ENCODE measurements around the gene DIPK1A. TPM values are rescaled to one million over a fixed set of nuclear protein-coding genes. Genes with fewer than 3 reads are reported as not detected.

Gene DIPK1A
- total RNA-seq, 2 donors from 2014 or later, result 2.2 to 4.2 TPM

GRCh38 chr1:92834617-92835016 is 126.6 kb downstream of the DIPK1A start:
- H3K27me3 Mint-ChIP-seq, result no peaks in the 10 kb centered on the region
- DNase-seq (ENCODE audit: low spot score), result no peak

GRCh38 chr1:92833840-92834239 is 127.4 kb downstream of the DIPK1A start:
- peaks cover 57% of the 10 kb centered on the region for H3K36me3 Mint-ChIP-seq
- peaks cover 55 to 68% of the 10 kb centered on the region in 2 donors for H3K4me1 Mint-ChIP-seq (ENCODE audit: low read depth in 2 of 2)
- H3K9me3 Mint-ChIP-seq, result no peaks in the 10 kb centered on the region
- ATAC-seq (no peak), DNase-seq (ENCODE audit: low spot score) (no peak)
- no peaks in the 10 kb centered on the region for H3K27me3 Mint-ChIP-seq
- peak overlapping the region; percentile 99 to 100 for H3K27ac Mint-ChIP-seq
- H3K4me3 Mint-ChIP-seq, result peak overlapping the region; percentile 96

More at GRCh38 chr1:92834617-92835016, 126.6 kb downstream of the DIPK1A start:
- no peak for ATAC-seq
- Mint-ChIP-seq H3K27ac (peak overlapping the region; percentile 99 to 100), H3K9me3 (no peaks in the 10 kb centered on the region), H3K36me3 (peaks cover 57% of the 10 kb centered on the region), H3K4me3 (peak overlapping the region; percentile 96), H3K4me1 (ENCODE audit: low read depth in 2 of 2) (peaks cover 61 to 74% of the 10 kb centered on the region in 2 donors)

GRCh38 chr1:92832537-92833114 is 128.6 kb downstream of the DIPK1A start:
- peak overlapping the region; percentile 96 for H3K4me3 Mint-ChIP-seq
- no peak for DNase-seq (ENCODE audit: low spot score)
- no peak for ATAC-seq
- H3K36me3 Mint-ChIP-seq, result peaks cover 46% of the 10 kb centered on the region
- no peaks in the 10 kb centered on the region for H3K27me3 Mint-ChIP-seq
- H3K4me1 Mint-ChIP-seq (ENCODE audit: low read depth in 2 of 2), result peaks cover 46 to 56% of the 10 kb centered on the region in 2 donors
- H3K9me3 Mint-ChIP-seq, result no peaks in the 10 kb centered on the region
- peak overlapping the region; percentile 99 to 100 for H3K27ac Mint-ChIP-seq

- ATAC-seq (peak; percentile 96 to 97), DNase-seq (ENCODE audit: low spot score) (peak; percentile 97)
- H3K27ac Mint-ChIP-seq, result peak within 1 kb of the TSS; percentile 99 to 100
- H3K4me3 Mint-ChIP-seq, result peak within 1 kb of the TSS; percentile 96
- no peaks in the 10 kb centered on the region for H3K9me3 Mint-ChIP-seq
- H3K27me3 Mint-ChIP-seq, result no peaks in the 10 kb centered on the region
- H3K36me3 Mint-ChIP-seq, result peaks cover 40% of the 10 kb centered on the region
- peaks cover 39 to 49% of the 10 kb centered on the region in 2 donors for H3K4me1 Mint-ChIP-seq (ENCODE audit: low read depth in 2 of 2)
Measured at GRCh38 chr1:92831762-92832536, 129.3 kb downstream of the DIPK1A start, which contains the start of gene RPL5. Gene RPL5 (plus strand): TSS chr1:92832040. CDS start chr1:92832115, 75 bp downstream.

GRCh38 chr1:92831368-92831761 is 129.9 kb downstream of the DIPK1A start:
- Mint-ChIP-seq H3K4me3 (peak overlapping the region; percentile 96), H3K9me3 (no peaks in the 10 kb centered on the region), H3K4me1 (ENCODE audit: low read depth in 2 of 2) (peaks cover 38 to 47% of the 10 kb centered on the region in 2 donors), H3K36me3 (peaks cover 39% of the 10 kb centered on the region), H3K27me3 (no peaks in the 10 kb centered on the region), H3K27ac (peak overlapping the region; percentile 99 to 100)
- no peak for ATAC-seq
- no peak for DNase-seq (ENCODE audit: low spot score)

- H3K27me3 Mint-ChIP-seq, result peaks cover 0 to 2% of the 10 kb centered on the region in 2 donors
- DNase-seq (ENCODE audit: low spot score), result no peak
- H3K9me3 Mint-ChIP-seq, result no peaks in the 10 kb centered on the region
- H3K4me1 Mint-ChIP-seq (ENCODE audit: low read depth in 2 of 2), result peaks cover under 1 to 1% of the 10 kb centered on the region in 2 donors
- no peak overlapping the region for H3K4me3 Mint-ChIP-seq
- no peaks in the 10 kb centered on the region for H3K36me3 Mint-ChIP-seq
- ATAC-seq, result no peak
- no peak overlapping the region for H3K27ac Mint-ChIP-seq
Measured at GRCh38 chr1:92826792-92827191, 134.5 kb downstream of the DIPK1A start.

- H3K4me3 Mint-ChIP-seq, result no peak overlapping the region
- no peak overlapping the region for H3K27ac Mint-ChIP-seq
- no peaks in the 10 kb centered on the region for H3K36me3 Mint-ChIP-seq
- no peak for DNase-seq (ENCODE audit: low spot score)
- no peak for ATAC-seq
- H3K4me1 Mint-ChIP-seq (ENCODE audit: low read depth in 2 of 2), result no peaks in the 10 kb centered on the region
- peaks cover 7 to 9% of the 10 kb centered on the region in 2 donors for H3K27me3 Mint-ChIP-seq
- H3K9me3 Mint-ChIP-seq, result no peaks in the 10 kb centered on the region
Measured at GRCh38 chr1:92822879-92823278, 138.4 kb downstream of the DIPK1A start.

GRCh38 chr1:92820551-92820950 is 140.7 kb downstream of the DIPK1A start:
- no peak overlapping the region for H3K27ac Mint-ChIP-seq
- no peaks in the 10 kb centered on the region for H3K36me3 Mint-ChIP-seq
- ATAC-seq (no peak), DNase-seq (ENCODE audit: low spot score) (no peak)
- H3K9me3 Mint-ChIP-seq, result no peaks in the 10 kb centered on the region
- H3K27me3 Mint-ChIP-seq, result peaks cover 18 to 21% of the 10 kb centered on the region in 2 donors
- H3K4me1 Mint-ChIP-seq (ENCODE audit: low read depth in 2 of 2), result no peaks in the 10 kb centered on the region
- no peak overlapping the region for H3K4me3 Mint-ChIP-seq

GRCh38 chr1:92820024-92820423 is 141.2 kb downstream of the DIPK1A start:
- peaks cover 18 to 22% of the 10 kb centered on the region in 2 donors for H3K27me3 Mint-ChIP-seq
- ATAC-seq, result no peak
- H3K36me3 Mint-ChIP-seq, result no peaks in the 10 kb centered on the region
- DNase-seq (ENCODE audit: low spot score), result no peak
- H3K9me3 Mint-ChIP-seq, result no peaks in the 10 kb centered on the region
- H3K4me1 Mint-ChIP-seq (ENCODE audit: low read depth in 2 of 2), result no peaks in the 10 kb centered on the region
- no peak overlapping the region for H3K4me3 Mint-ChIP-seq
- no peak overlapping the region for H3K27ac Mint-ChIP-seq

GRCh38 chr1:92817986-92818764 is 143.1 kb downstream of the DIPK1A start:
- Mint-ChIP-seq H3K27me3 (peaks cover 30 to 31% of the 10 kb centered on the region in 2 donors), H3K4me3 (no peak overlapping the region), H3K4me1 (ENCODE audit: low read depth in 2 of 2) (no peaks in the 10 kb centered on the region), H3K36me3 (no peaks in the 10 kb centered on the region), H3K27ac (no peak overlapping the region), H3K9me3 (no peaks in the 10 kb centered on the region)
- no peak for DNase-seq (ENCODE audit: low spot score)
- ATAC-seq, result no peak

- Mint-ChIP-seq H3K27ac (no peak overlapping the region), H3K9me3 (no peaks in the 10 kb centered on the region), H3K27me3 (peaks cover 34 to 38% of the 10 kb centered on the region in 2 donors), H3K4me1 (ENCODE audit: low read depth in 2 of 2) (no peaks in the 10 kb centered on the region), H3K36me3 (no peaks in the 10 kb centered on the region), H3K4me3 (no peak overlapping the region)
- no peak for DNase-seq (ENCODE audit: low spot score)
- no peak for ATAC-seq
Measured at GRCh38 chr1:92817137-92817697, 144.0 kb downstream of the DIPK1A start.

- no peaks in the 10 kb centered on the region for H3K9me3 Mint-ChIP-seq
- H3K4me1 Mint-ChIP-seq (ENCODE audit: low read depth in 2 of 2), result no peaks in the 10 kb centered on the region
- no peak for DNase-seq (ENCODE audit: low spot score)
- no peak overlapping the region for H3K4me3 Mint-ChIP-seq
- H3K27ac Mint-ChIP-seq, result no peak overlapping the region
- H3K27me3 Mint-ChIP-seq, result peaks cover 37 to 42% of the 10 kb centered on the region in 2 donors
- no peak for ATAC-seq
- no peaks in the 10 kb centered on the region for H3K36me3 Mint-ChIP-seq
Measured at GRCh38 chr1:92816732-92817131, 144.5 kb downstream of the DIPK1A start.

- Mint-ChIP-seq H3K27ac (no peak overlapping the region), H3K27me3 (peaks cover 23 to 39% of the 10 kb centered on the region in 2 donors), H3K4me1 (ENCODE audit: low read depth in 2 of 2) (peaks cover 0 to 2% of the 10 kb centered on the region in 2 donors), H3K9me3 (no peaks in the 10 kb centered on the region), H3K4me3 (no peak overlapping the region), H3K36me3 (peaks cover 4% of the 10 kb centered on the region)
- DNase-seq (ENCODE audit: low spot score) (no peak), ATAC-seq (no peak)
Measured at GRCh38 chr1:92808381-92808780, 152.9 kb downstream of the DIPK1A start.

All from natural killer cell treated with Interleukin-12 subunit alpha and Interleukin-12 subunit beta and Interleukin-15 and Interleukin-18, amount 100 ng/mL, for 72 hours (primary cell).